KMS-11 (cell line): Measurements from ENCODE around the gene CBY1.

Experiments
- H2AFZ ChIP-seq: fragments of 200-600 bp; sonication (generic); 2 replicates; pipeline ENCODE4 v1.6.1; 2016; ENCODE audit warnings: antibody characterized with exemption, mixed run types, low read depth
- H3K27ac ChIP-seq: fragments of 200-600 bp; sonication (generic); 2 replicates; pipeline ENCODE4 v1.6.1; 2016; ENCODE audit warnings: mild to moderate bottlenecking, mixed run types
- H3K27me3 ChIP-seq: fragments of 200-600 bp; sonication (generic); 2 replicates; pipeline ENCODE4 v1.6.1; 2017; ENCODE audit warnings: mild to moderate bottlenecking, low read depth, mixed run types, moderate library complexity; ENCODE audit not compliant: insufficient read depth
- H3K36me3 ChIP-seq: fragments of 200-600 bp; sonication (generic); 2 replicates; pipeline ENCODE4 v1.6.1; 2017; ENCODE audit warnings: mild to moderate bottlenecking, mixed run types; ENCODE audit not compliant: insufficient read depth
- H3K4me1 ChIP-seq: fragments of 200-600 bp; sonication (generic); 2 replicates; pipeline ENCODE4 v1.6.1; 2016; ENCODE audit warnings: mild to moderate bottlenecking, low read depth, mixed run types; ENCODE audit not compliant: poor library complexity, severe bottlenecking
- H3K4me2 ChIP-seq: fragments of 200-600 bp; sonication (generic); 2 replicates; pipeline ENCODE4 v1.7.0; 2016; ENCODE audit warnings: mild to moderate bottlenecking, mixed run types
- H3K4me3 ChIP-seq: fragments of 200-600 bp; sonication (generic); IDR thresholded peaks from 2 replicates; pipeline ENCODE4 v1.6.1; 2017; ENCODE audit warnings: low read depth, low read length, mixed read lengths; ENCODE audit not compliant: insufficient read depth
- H3K79me2 ChIP-seq: fragments of 200-600 bp; sonication (generic); 2 replicates; pipeline ENCODE4 v1.6.1; 2016; ENCODE audit warnings: low read depth, mixed run types; ENCODE audit not compliant: insufficient read depth
- H3K9ac ChIP-seq: fragments of 200-600 bp; sonication (generic); 2 replicates; pipeline ENCODE4 v1.6.1; 2016; ENCODE audit warnings: mild to moderate bottlenecking, mixed run types
- H4K20me1 ChIP-seq: fragments of 200-600 bp; sonication (generic); 2 replicates; pipeline ENCODE4 v1.6.1; 2016; ENCODE audit warnings: mild to moderate bottlenecking, mixed run types; ENCODE audit not compliant: insufficient read depth
- CTCF ChIP-seq: fragments of 200-600 bp; sonication (generic); conservative IDR thresholded peaks from 2 replicates; pipeline ENCODE4 v1.6.1; 2017; ENCODE audit warnings: low read depth, mild to moderate bottlenecking, antibody characterized with exemption, low read length, moderate library complexity, mixed read lengths

The CBY1 gene

GRCh38 chr22:38675833-38676232 lies 19.4 kb downstream of the CBY1 start:
- Histone ChIP-seq H2AFZ (no peak overlapping the region), H4K20me1 (no peaks in the 10 kb centered on the region), H3K4me1 (no peaks in the 10 kb centered on the region), H3K4me3 (no peak overlapping the region), H3K9ac (no peak overlapping the region), H3K36me3 (no peaks in the 10 kb centered on the region), H3K27ac (no peak overlapping the region), H3K27me3 (no peaks in the 10 kb centered on the region), H3K4me2 (no peak overlapping the region), H3K79me2 (no peaks in the 10 kb centered on the region)
- no peak for TF ChIP-seq CTCF

- Histone ChIP-seq H3K4me2 (peak within 1 kb of the TSS; percentile 79), H3K79me2 (peaks cover 9% of the 10 kb centered on the region), H4K20me1 (no peaks in the 10 kb centered on the region), H3K27ac (peak within 1 kb of the TSS; percentile 67), H3K27me3 (no peaks in the 10 kb centered on the region), H3K36me3 (peaks cover 4% of the 10 kb centered on the region; the same call in 1 of the 2 replicates), H3K4me1 (peaks cover 4% of the 10 kb centered on the region), H2AFZ (peak within 1 kb of the TSS; percentile 91), H3K9ac (peak within 1 kb of the TSS; percentile 89), H3K4me3 (peak within 1 kb of the TSS; percentile 48)
- TF ChIP-seq CTCF = peak; percentile 36; the same call in 1 of the 2 replicates
Measured at GRCh38 chr22:38681582-38682335, 25.3 kb downstream of the CBY1 start, which contains the start of gene TOMM22. TSS of gene TOMM22 (plus strand) at chr22:38681957. CDS start at chr22:38681979, 22 bp downstream.

- Histone ChIP-seq H3K4me3 (no peak overlapping the region), H3K79me2 (peaks cover 9% of the 10 kb centered on the region), H2AFZ (no peak overlapping the region), H3K9ac (no peak overlapping the region), H3K4me2 (no peak overlapping the region), H3K27ac (no peak overlapping the region), H3K27me3 (no peaks in the 10 kb centered on the region), H4K20me1 (no peaks in the 10 kb centered on the region), H3K36me3 (peaks cover 4% of the 10 kb centered on the region; the same call in 1 of the 2 replicates), H3K4me1 (peaks cover 4% of the 10 kb centered on the region)
- no peak for TF ChIP-seq CTCF
Measured at GRCh38 chr22:38684895-38685294, 28.5 kb downstream of the CBY1 start.

GRCh38 chr22:38685761-38686160 lies 29.3 kb downstream of the CBY1 start:
- no peak overlapping the region for H3K27ac ChIP-seq
- no peak overlapping the region for H3K9ac ChIP-seq
- no peaks in the 10 kb centered on the region for H4K20me1 ChIP-seq
- H3K4me2 ChIP-seq = no peak overlapping the region
- no peaks in the 10 kb centered on the region for H3K27me3 ChIP-seq
- no peak for TF ChIP-seq CTCF
- peaks cover 4% of the 10 kb centered on the region for H3K4me1 ChIP-seq
- no peak overlapping the region for H3K4me3 ChIP-seq
- H2AFZ ChIP-seq = no peak overlapping the region
- peaks cover 4% of the 10 kb centered on the region; the same call in 1 of the 2 replicates for H3K36me3 ChIP-seq
- peaks cover 9% of the 10 kb centered on the region for H3K79me2 ChIP-seq
